Esophagus squamous epithelium (tissue), 5 donors: Measurements from ENCODE around the gene ZNF577. TPM values are rescaled to one million over a fixed set of nuclear protein-coding genes. Genes with fewer than 3 reads are reported as not detected.

Experiments used
- DNase-seq: peaks from one replicate; lab custom pipeline; 2025; lab: John Stamatoyannopoulos, UW
- H3K27ac ChIP-seq, 4 donors: fragments of 200-600 bp; sonication (generic); one replicate each; pipeline ENCODE4 v1.5.1; 2016 to 2019; ENCODE audit warnings: mild to moderate bottlenecking in 1 of 4
- H3K27me3 ChIP-seq, 4 donors: fragments of 200-600 bp; sonication (generic); 1 replicate in 3 of 4; 2 replicates in 1 of 4; pipeline versions ENCODE4 v1.5.1 to v1.6.0; 2017 to 2021; ENCODE audit warnings: antibody characterized with exemption in 1 of 4
- H3K36me3 ChIP-seq, 3 donors: fragments of 200-600 bp; sonication (generic); one replicate each; pipeline ENCODE4 v1.5.1; 2016 to 2019
- H3K4me1 ChIP-seq, 3 donors: fragments of 200-600 bp; sonication (generic); one replicate each; pipeline ENCODE4 v1.5.1; 2017 to 2019
- H3K4me3 ChIP-seq, 4 donors: fragments of 200-600 bp; sonication (generic); 1 replicate in 3 of 4; 2 replicates in 1 of 4; pipeline ENCODE4 v1.5.1; 2016 to 2019; ENCODE audit warnings: mild to moderate bottlenecking in 2 of 4, moderate library complexity in 1 of 4
- H3K9me3 ChIP-seq, 3 donors: fragments of 200-600 bp; sonication (generic); one replicate each; pipeline ENCODE4 v1.5.1; 2016 to 2019
- POLR2A ChIP-seq, 4 donors: fragments of 450-650 bp; IDR thresholded peaks; one replicate each; pipeline ENCODE4 v1.6.1; 2017; ENCODE audit warnings: antibody characterized with exemption in 4 of 4, mild to moderate bottlenecking in 4 of 4, moderate library complexity in 3 of 4
- WGBS, 2 donors: methylation state at CpG; one replicate each; pipeline ENCODE4 v1.1.5; 2018; 5-methylcytosine and 5-hydroxymethylcytosine counted together
- intact Hi-C: fragments of 100-400 bp; cut with DNase I; formaldehyde crosslinking; loops from one replicate; pipeline ENCODE4 v1.15.0; 2022
- total RNA-seq, 4 donors: library from RNA; depleted of rRNA; stranded (reverse); fragments of >200 nt; gene quantifications; one replicate each; pipeline ENCODE4 v1.1.0, GENCODE V29; 2016
- TF ChIP-seq, protein P1 (sequence below), 6 experiments: fragments of 450-650 bp in 4 of 6; fragments of 200-600 bp in 2 of 6; sonication (generic) in 2 of 6; IDR thresholded peaks; one replicate each; pipeline ENCODE4 v1.5.1; 2016 to 2019; ENCODE audit warnings: antibody characterized with exemption in 6 of 6, mild to moderate bottlenecking in 4 of 6, moderate library complexity in 4 of 6
- donor health status: DM: yes; HTN: yes; CAD: no.

The ZNF577 gene
- total RNA-seq, 4 donors from 2014 or later: 2.3 to 13.9 (median 3.3) TPM

DNA sequence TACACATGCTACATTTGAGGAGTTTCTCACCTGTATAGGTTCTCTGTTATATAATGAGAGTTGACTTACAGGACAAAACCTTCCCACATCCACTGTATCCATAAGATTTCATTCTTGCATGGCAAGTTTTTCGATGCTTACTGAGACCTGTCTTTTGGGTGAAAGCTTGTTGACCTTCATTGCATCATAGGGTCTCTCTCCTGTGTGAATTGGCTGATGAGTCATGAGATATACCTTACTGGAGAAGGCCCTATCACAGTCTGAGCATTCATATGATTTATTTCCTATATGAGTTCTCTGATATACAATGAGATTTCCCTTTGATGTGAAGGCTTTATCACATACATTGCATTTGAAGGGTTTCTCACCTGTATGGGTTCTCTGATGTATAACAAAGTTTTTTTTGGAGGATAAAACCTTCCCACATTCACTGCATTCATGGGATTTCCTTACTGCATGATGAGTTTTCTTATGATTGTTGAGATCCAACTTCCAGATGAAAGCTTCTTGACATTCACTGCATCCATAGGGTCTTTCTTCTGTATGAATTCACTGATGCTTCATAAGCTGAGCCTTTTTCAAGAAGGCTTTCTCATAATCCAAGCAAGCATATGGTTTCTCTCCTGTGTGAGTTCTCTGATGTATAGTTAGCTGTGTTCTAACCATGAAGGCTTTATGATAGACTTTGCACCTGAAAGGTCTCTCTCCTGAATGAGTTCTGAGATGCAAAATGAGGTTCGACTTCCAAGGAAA, 25.7 kb downstream of the ZNF577 start:
- H3K36me3 ChIP-seq: peaks cover 0 to 18% (median 0%) of the 10 kb centered on the region in 3 donors
- no peak for TF ChIP-seq POLR2A (IDR thresholded peaks at IDR 0.05)
- TF ChIP-seq, protein P1, sequence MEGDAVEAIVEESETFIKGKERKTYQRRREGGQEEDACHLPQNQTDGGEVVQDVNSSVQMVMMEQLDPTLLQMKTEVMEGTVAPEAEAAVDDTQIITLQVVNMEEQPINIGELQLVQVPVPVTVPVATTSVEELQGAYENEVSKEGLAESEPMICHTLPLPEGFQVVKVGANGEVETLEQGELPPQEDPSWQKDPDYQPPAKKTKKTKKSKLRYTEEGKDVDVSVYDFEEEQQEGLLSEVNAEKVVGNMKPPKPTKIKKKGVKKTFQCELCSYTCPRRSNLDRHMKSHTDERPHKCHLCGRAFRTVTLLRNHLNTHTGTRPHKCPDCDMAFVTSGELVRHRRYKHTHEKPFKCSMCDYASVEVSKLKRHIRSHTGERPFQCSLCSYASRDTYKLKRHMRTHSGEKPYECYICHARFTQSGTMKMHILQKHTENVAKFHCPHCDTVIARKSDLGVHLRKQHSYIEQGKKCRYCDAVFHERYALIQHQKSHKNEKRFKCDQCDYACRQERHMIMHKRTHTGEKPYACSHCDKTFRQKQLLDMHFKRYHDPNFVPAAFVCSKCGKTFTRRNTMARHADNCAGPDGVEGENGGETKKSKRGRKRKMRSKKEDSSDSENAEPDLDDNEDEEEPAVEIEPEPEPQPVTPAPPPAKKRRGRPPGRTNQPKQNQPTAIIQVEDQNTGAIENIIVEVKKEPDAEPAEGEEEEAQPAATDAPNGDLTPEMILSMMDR (IDR thresholded peaks at IDR 0.05): no peak
- no peaks in the 10 kb centered on the region for H3K4me1 ChIP-seq
- DNase-seq: no peak
- WGBS, 2 donors: 85 to 89% methylated on average over 2 of the region's 2 CpGs
- no peak overlapping the region for H3K4me3 ChIP-seq
- intact Hi-C loops: no loop called here
- no peaks in the 10 kb centered on the region for H3K27me3 ChIP-seq
- H3K9me3 ChIP-seq: peaks cover 7 to 100% (median 90%) of the 10 kb centered on the region in 3 donors
- no peak overlapping the region for H3K27ac ChIP-seq

DNA sequence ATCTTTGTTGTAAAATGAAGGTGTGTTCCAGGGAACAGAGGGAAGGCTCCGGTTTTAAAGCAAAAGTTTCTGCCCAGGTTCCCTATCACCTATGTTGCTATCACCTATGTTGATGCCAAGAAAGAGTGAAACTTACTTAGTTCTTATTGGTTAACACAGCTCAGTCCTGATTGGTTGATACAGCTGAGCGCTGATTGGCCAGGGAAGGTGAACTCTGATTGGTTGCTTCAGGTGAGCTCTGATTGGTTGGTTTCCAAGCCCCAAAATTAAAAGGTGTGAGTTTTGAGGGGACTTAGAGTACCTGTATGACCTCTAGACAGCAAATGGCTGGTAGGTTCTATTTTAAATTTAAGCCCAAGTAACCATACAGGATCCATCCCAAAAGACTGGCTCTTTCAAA, 50.6 kb downstream of the ZNF577 start:
- WGBS, 2 donors: 90 to 92% methylated on average over 2 of the region's 2 CpGs
- no peaks in the 10 kb centered on the region for H3K27me3 ChIP-seq

DNA sequence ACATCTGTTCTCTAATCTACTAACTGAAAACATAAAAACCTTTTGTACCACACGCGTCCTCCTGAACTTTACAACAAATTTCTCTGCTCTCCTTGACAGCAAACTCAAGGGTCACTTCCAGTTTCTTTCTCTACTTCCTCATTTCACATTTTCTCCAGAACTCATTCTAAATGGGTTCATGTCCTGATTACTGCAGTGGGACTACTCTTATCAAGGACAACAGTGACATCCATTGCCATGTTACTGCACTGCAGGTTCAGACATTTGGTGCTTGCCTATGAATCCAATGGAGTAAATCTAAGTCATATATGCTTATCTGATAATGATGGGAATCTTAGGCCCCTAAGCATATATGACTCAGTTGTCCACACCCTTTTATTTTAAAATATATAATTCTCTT, 57.5 kb downstream of the ZNF577 start:
- no peak for DNase-seq
- intact Hi-C loops: no loop called here

More for the DNA sequence above, 50.6 kb downstream of the ZNF577 start:
- no peak overlapping the region for H3K4me3 ChIP-seq
- no peak overlapping the region for H3K27ac ChIP-seq
- intact Hi-C loops: no loop called here
- peaks cover 0 to 17% (median 0%) of the 10 kb centered on the region in 3 donors for H3K9me3 ChIP-seq
- no peaks in the 10 kb centered on the region for H3K36me3 ChIP-seq
- TF ChIP-seq POLR2A (IDR thresholded peaks at IDR 0.05): no peak
- TF ChIP-seq, protein P1 (IDR thresholded peaks at IDR 0.05): no peak
- no peaks in the 10 kb centered on the region for H3K4me1 ChIP-seq
- no peak for DNase-seq

DNA sequence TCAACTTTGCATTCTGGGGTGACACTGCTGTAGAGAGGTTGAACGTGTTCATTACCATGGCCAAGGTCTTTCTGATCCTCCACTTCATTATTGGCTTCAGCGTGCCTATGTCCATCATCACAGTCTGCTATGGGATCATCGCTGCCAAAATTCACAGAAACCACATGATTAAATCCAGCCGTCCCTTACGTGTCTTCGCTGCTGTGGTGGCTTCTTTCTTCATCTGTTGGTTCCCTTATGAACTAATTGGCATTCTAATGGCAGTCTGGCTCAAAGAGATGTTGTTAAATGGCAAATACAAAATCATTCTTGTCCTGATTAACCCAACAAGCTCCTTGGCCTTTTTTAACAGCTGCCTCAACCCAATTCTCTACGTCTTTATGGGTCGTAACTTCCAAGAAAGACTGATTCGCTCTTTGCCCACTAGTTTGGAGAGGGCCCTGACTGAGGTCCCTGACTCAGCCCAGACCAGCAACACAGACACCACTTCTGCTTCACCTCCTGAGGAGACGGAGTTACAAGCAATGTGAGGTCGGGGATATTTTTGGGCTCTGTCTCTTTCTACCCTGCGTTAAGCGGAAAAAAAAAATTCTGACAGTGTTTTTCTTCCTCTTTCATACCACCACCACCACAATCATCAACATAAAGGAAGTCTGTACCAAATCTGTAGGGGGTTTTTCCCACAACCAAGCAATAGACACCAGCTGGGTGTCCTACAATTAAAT, 63.3 kb downstream of the ZNF577 start:
- TF ChIP-seq, protein P1 (IDR thresholded peaks at IDR 0.05): no peak
- TF ChIP-seq POLR2A (IDR thresholded peaks at IDR 0.05): no peak
- WGBS, 2 donors: 75 to 86% methylated on average over 13 of the region's 13 CpGs
- Histone ChIP-seq H3K27me3 (no peaks in the 10 kb centered on the region), H3K27ac (peak overlapping the region in 2 of 4 donors; percentile 5 to 56), H3K9me3 (peaks cover 0 to 9% (median 0%) of the 10 kb centered on the region in 3 donors), H3K4me1 (no peaks in the 10 kb centered on the region), H3K4me3 (no peak overlapping the region), H3K36me3 (no peaks in the 10 kb centered on the region)
- DNase-seq: no peak
- intact Hi-C loops: no loop called here

More for the DNA sequence above, 57.5 kb downstream of the ZNF577 start:
- no peaks in the 10 kb centered on the region for H3K36me3 ChIP-seq
- WGBS, 2 donors: 66 to 71% methylated on average over 2 of the region's 2 CpGs
- H3K4me3 ChIP-seq: no peak overlapping the region
- no peak overlapping the region for H3K27ac ChIP-seq
- no peaks in the 10 kb centered on the region for H3K9me3 ChIP-seq
- no peak for TF ChIP-seq POLR2A (IDR thresholded peaks at IDR 0.05)
- TF ChIP-seq, protein P1 (IDR thresholded peaks at IDR 0.05): peak in 1 of 6 experiments; percentile 4
- H3K4me1 ChIP-seq: no peaks in the 10 kb centered on the region
- H3K27me3 ChIP-seq: no peaks in the 10 kb centered on the region

DNA sequence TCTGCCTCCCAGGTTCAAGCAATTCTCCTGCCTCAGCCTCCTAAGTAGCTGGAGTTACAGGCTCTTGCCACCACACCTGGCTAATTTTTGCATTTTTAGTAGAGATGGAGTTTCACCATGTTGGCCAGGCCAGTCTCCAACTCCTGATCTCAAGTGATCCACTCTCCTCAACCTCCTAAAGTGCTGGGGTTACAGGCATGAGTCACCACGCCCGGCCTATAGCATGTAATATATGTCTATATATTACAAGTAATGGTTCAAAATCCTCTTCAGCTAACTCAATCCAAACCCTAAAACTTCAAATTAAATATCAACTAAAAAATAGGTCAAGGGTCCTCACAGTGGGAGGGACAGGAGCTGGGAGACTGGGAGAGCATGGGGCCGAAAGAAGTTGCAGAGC, 64.8 kb downstream of the ZNF577 start:
- Histone ChIP-seq H3K36me3 (no peaks in the 10 kb centered on the region), H3K4me1 (no peaks in the 10 kb centered on the region), H3K27me3 (no peaks in the 10 kb centered on the region), H3K4me3 (no peak overlapping the region), H3K9me3 (peaks cover 0 to 9% (median 0%) of the 10 kb centered on the region in 3 donors), H3K27ac (no peak overlapping the region)
- no peak for DNase-seq
- intact Hi-C loops: no loop called here
- WGBS, 2 donors: 93 to 100% methylated on average over 2 to 3 of the region's 3 CpGs
- TF ChIP-seq, protein P1 (IDR thresholded peaks at IDR 0.05): no peak
- no peak for TF ChIP-seq POLR2A (IDR thresholded peaks at IDR 0.05)
